Right renal pelvis (tissue), 4 donors: ENCODE results near the gene POLD2. TPM values are rescaled to one million over a fixed set of nuclear protein-coding genes. Genes with fewer than 3 reads are reported as not detected.
"Not testable (repeated sequence)": the region's sequence is repeated elsewhere in the genome, so short reads cannot be mapped to it uniquely, and the experiment has no call there.

Experiments used
- DNase-seq, 4 donors: peaks; one replicate each; pipeline ENCODE4 v3.0.0-alpha.2; 2013; ENCODE audit warnings: low read depth in 4 of 4, low spot score in 3 of 4, missing footprints in 1 of 4
- polyA plus RNA-seq, 4 donors: library from polyadenylated mRNA; unstranded; fragments of 120-200 nt; gene quantifications; one replicate each; pipeline ENCODE4 v1.2.1, GENCODE V29; 2013; ENCODE audit not compliant: insufficient read length in 4 of 4

The POLD2 gene
- polyA plus RNA-seq, 4 donors = 116 to 131 (median 120) TPM

- no peak for DNase-seq
Observed at GRCh38 chr7:44139311-44140010, 16.1 kb upstream of the POLD2 start.

- DNase-seq = no peak
Observed at GRCh38 chr7:44138698-44139097, 15.3 kb upstream of the POLD2 start.

- DNase-seq = no peak
Observed at GRCh38 chr7:44136731-44137130, 13.4 kb upstream of the POLD2 start.

GRCh38 chr7:44134943-44135628 is 11.7 kb upstream of the POLD2 start:
- no peak for DNase-seq

GRCh38 chr7:44133295-44133694 is 9.9 kb upstream of the POLD2 start:
- no peak for DNase-seq

- no peak for DNase-seq
Observed at GRCh38 chr7:44132039-44132438, 8.7 kb upstream of the POLD2 start.

GRCh38 chr7:44131173-44132029 is 8.1 kb upstream of the POLD2 start:
- DNase-seq = no peak

- no peak for DNase-seq
Observed at GRCh38 chr7:44128721-44129582, 5.6 kb upstream of the POLD2 start.

- DNase-seq = no peak
Observed at GRCh38 chr7:44127161-44127560, 3.8 kb upstream of the POLD2 start.

- not testable (repeated sequence) for DNase-seq
Observed at GRCh38 chr7:44126574-44126973, 3.2 kb upstream of the POLD2 start.

- no peak for DNase-seq
Observed at GRCh38 chr7:44124822-44125202, 1.5 kb upstream of the POLD2 start.

- DNase-seq = no peak
Observed at GRCh38 chr7:44122529-44122928, 819 bp downstream of the POLD2 start.

GRCh38 chr7:44121761-44122420 is 1.5 kb downstream of the POLD2 start:
- no peak for DNase-seq

GRCh38 chr7:44120395-44120794 is 3.0 kb downstream of the POLD2 start:
- DNase-seq = no peak

GRCh38 chr7:44119829-44120380 is 3.4 kb downstream of the POLD2 start:
- DNase-seq = no peak

GRCh38 chr7:44117801-44118429 is 5.4 kb downstream of the POLD2 start:
- DNase-seq = no peak

- DNase-seq = no peak
Observed at GRCh38 chr7:44116789-44117666, 6.3 kb downstream of the POLD2 start.

- no peak for DNase-seq
Observed at GRCh38 chr7:44116087-44116788, 7.1 kb downstream of the POLD2 start.
